Caco-2 (cell line): ENCODE results near the gene SOX21. TPM values are rescaled to one million over a fixed set of nuclear protein-coding genes. Genes with fewer than 3 reads are reported as not detected.

Source experiments
- BruUV-seq: library from RNA; stranded (reverse); fragments of 400-500 nt; replicated peaks from 2 replicates; lab custom pipeline; 2021; lab: Mats Ljungman, UMichigan
- CTCF ChIA-PET: fragments of 300-600 bp; sonication (Branson Sonifier 250); formaldehyde crosslinking; loops from one replicate; lab custom pipeline; 2022; ENCODE audit warnings: antibody characterized with exemption; lab: Charles Lee
- POLR2A ChIA-PET: fragments of 300-600 bp; sonication (Branson Sonifier 250); formaldehyde crosslinking; loops from one replicate; lab custom pipeline; 2022; ENCODE audit warnings: antibody characterized with exemption; lab: Charles Lee
- DNase-seq, 2 experiments: peaks; one replicate each; pipeline versions ENCODE4 v3.0.0 to v3.0.0-alpha.2; 2020 to 2022
- H3K27me3 ChIP-seq: replicated peaks from 2 replicates; pipeline ENCODE4 v1.6.0; 2011; ENCODE audit warnings: low read length; ENCODE audit not compliant: control insufficient read depth, insufficient read depth
- H3K36me3 ChIP-seq: 2 replicates; pipeline ENCODE4 v1.5.1; 2011; ENCODE audit warnings: low read length; ENCODE audit not compliant: control insufficient read depth, insufficient read depth
- H3K4me1 ChIP-seq: fragments of 250-450 bp; sonication (Bioruptor Pico); 2 replicates; pipeline ENCODE4 v1.5.1; 2020; ENCODE audit warnings: mild to moderate bottlenecking
- H3K4me3 ChIP-seq: 2 replicates; pipeline ENCODE4 v1.5.1; 2011; ENCODE audit warnings: low read depth, mild to moderate bottlenecking, control low read depth, low read length
- H3K9me3 ChIP-seq: fragments of 250-450 bp; sonication (Bioruptor Pico); 2 replicates; pipeline ENCODE4 v1.5.1; 2020; ENCODE audit warnings: mild to moderate bottlenecking, moderate library complexity
- H3K27ac Mint-ChIP-seq: one replicate; pipeline ENCODE4 v1.8.0; 2022; ENCODE audit warnings: mixed read lengths; ENCODE audit not compliant: unreplicated experiment
- H3K27me3 Mint-ChIP-seq: one replicate; pipeline ENCODE4 v1.8.0; 2022; ENCODE audit warnings: mixed read lengths; ENCODE audit not compliant: insufficient read depth, unreplicated experiment
- H3K36me3 Mint-ChIP-seq: one replicate; pipeline ENCODE4 v1.8.0; 2022; ENCODE audit warnings: mild to moderate bottlenecking, mixed read lengths; ENCODE audit not compliant: insufficient read depth, unreplicated experiment
- H3K4me1 Mint-ChIP-seq: one replicate; pipeline ENCODE4 v1.8.0; 2022; ENCODE audit warnings: low read depth, mixed read lengths; ENCODE audit not compliant: unreplicated experiment
- H3K4me3 Mint-ChIP-seq: one replicate; pipeline ENCODE4 v1.8.0; 2022; ENCODE audit warnings: mild to moderate bottlenecking, moderate library complexity, mixed read lengths; ENCODE audit not compliant: unreplicated experiment
- H3K9me3 Mint-ChIP-seq: one replicate; pipeline ENCODE4 v1.8.0; 2022; ENCODE audit warnings: mixed read lengths; ENCODE audit not compliant: unreplicated experiment
- CTCF ChIP-seq, 2 experiments: fragments of 200-600 bp in 1 of 2; IDR thresholded peaks; 1 replicate in 1 of 2; 2 replicates in 1 of 2; pipeline versions ENCODE4 v1.5.1 to v1.8.0; 2011 to 2022; ENCODE audit warnings: antibody characterized with exemption in 1 of 2, control low read depth in 1 of 2, inconsistent platforms in 1 of 2, low read depth in 1 of 2, low read length in 1 of 2, mild to moderate bottlenecking in 1 of 2, moderate library complexity in 1 of 2; ENCODE audit not compliant: insufficient read depth in 1 of 2, severe bottlenecking in 1 of 2, unreplicated experiment in 1 of 2
- intact Hi-C: fragments of 100-400 bp; cut with micrococcal nuclease; formaldehyde crosslinking; loops from one replicate; pipeline ENCODE4 v1.10.0; 2022; ENCODE audit not compliant: unreplicated experiment
- total RNA-seq: library from RNA; stranded (reverse); gene quantifications from 2 replicates; pipeline ENCODE4 v1.2.3, GENCODE V29; 2022

SOX21 gene
- total RNA-seq, 1 experiment from 2014 or later, result 0.14 TPM

- CTCF ChIA-PET, result no interaction called here
- peaks cover 27% of the 10 kb centered on the region for H3K27me3 Mint-ChIP-seq
- Histone ChIP-seq H3K27me3 (no peaks in the 10 kb centered on the region; the same call in 1 of the 2 replicates), H3K9me3 (no peaks in the 10 kb centered on the region), H3K4me3 (no peak overlapping the region), H3K4me1 (no peaks in the 10 kb centered on the region), H3K36me3 (no peaks in the 10 kb centered on the region)
- H3K9me3 Mint-ChIP-seq, result no peaks in the 10 kb centered on the region
- no peak for TF ChIP-seq CTCF (IDR thresholded peaks at IDR 0.05; ENCODE audit: insufficient read depth in 1 of 2, low read depth in 1 of 2, low read length in 1 of 2, severe bottlenecking in 1 of 2, unreplicated experiment in 1 of 2)
- H3K27ac Mint-ChIP-seq, result no peak overlapping the region
- H3K36me3 Mint-ChIP-seq, result no peaks in the 10 kb centered on the region
- no peaks in the 10 kb centered on the region for H3K4me1 Mint-ChIP-seq
- no peak overlapping the region for H3K4me3 Mint-ChIP-seq
- POLR2A ChIA-PET, result interaction anchor here (0.6 kb wide), 1 partner anchor 324 kb away, joined by 3 read pairs; no protein-coding TSS in a partner anchor
- intact Hi-C loops, result no loop called here
- DNase-seq, result no peak
- BruUV-seq, result no TSS peak
Observed at GRCh38 chr13:94704377-94705080, 7.8 kb downstream of the SOX21 start.

GRCh38 chr13:94703721-94704314, 8.5 kb downstream of the SOX21 start:
- POLR2A ChIA-PET, result interaction anchor here (0.6 kb wide), 1 partner anchor 325 kb away, joined by 3 read pairs; no protein-coding TSS in a partner anchor
- Mint-ChIP-seq H3K27ac (no peak overlapping the region), H3K9me3 (no peaks in the 10 kb centered on the region), H3K36me3 (no peaks in the 10 kb centered on the region), H3K4me1 (no peaks in the 10 kb centered on the region), H3K27me3 (peaks cover 25% of the 10 kb centered on the region), H3K4me3 (no peak overlapping the region)
- Histone ChIP-seq H3K4me3 (no peak overlapping the region), H3K9me3 (no peaks in the 10 kb centered on the region), H3K36me3 (no peaks in the 10 kb centered on the region), H3K27me3 (no peaks in the 10 kb centered on the region; the same call in 1 of the 2 replicates), H3K4me1 (no peaks in the 10 kb centered on the region)
- BruUV-seq, result no TSS peak
- CTCF ChIA-PET, result no interaction called here
- no peak for TF ChIP-seq CTCF (IDR thresholded peaks at IDR 0.05; ENCODE audit: insufficient read depth in 1 of 2, low read depth in 1 of 2, low read length in 1 of 2, severe bottlenecking in 1 of 2, unreplicated experiment in 1 of 2)
- DNase-seq, result no peak
- intact Hi-C loops, result no loop called here

- H3K4me3 Mint-ChIP-seq, result no peak overlapping the region
- H3K27me3 Mint-ChIP-seq, result peaks cover 24% of the 10 kb centered on the region
- intact Hi-C loops, result no loop called here
Observed at GRCh38 chr13:94703271-94703670, 9.1 kb downstream of the SOX21 start.

More at GRCh38 chr13:94703271-94703670, 9.1 kb downstream of the SOX21 start:
- H3K9me3 ChIP-seq, result no peaks in the 10 kb centered on the region
- DNase-seq, result no peak
- H3K4me1 ChIP-seq, result no peaks in the 10 kb centered on the region
- Mint-ChIP-seq H3K4me1 (no peaks in the 10 kb centered on the region), H3K36me3 (no peaks in the 10 kb centered on the region), H3K27ac (no peak overlapping the region), H3K9me3 (no peaks in the 10 kb centered on the region)
- CTCF ChIA-PET, result no interaction called here
- no peaks in the 10 kb centered on the region for H3K36me3 ChIP-seq
- H3K27me3 ChIP-seq, result no peaks in the 10 kb centered on the region; the same call in 1 of the 2 replicates
- no TSS peak for BruUV-seq
- POLR2A ChIA-PET, result no interaction called here
- H3K4me3 ChIP-seq, result no peak overlapping the region
- no peak for TF ChIP-seq CTCF (IDR thresholded peaks at IDR 0.05; ENCODE audit: insufficient read depth in 1 of 2, low read depth in 1 of 2, low read length in 1 of 2, severe bottlenecking in 1 of 2, unreplicated experiment in 1 of 2)
